Activated CD8-positive, alpha-beta memory T cell treated with anti-CD3 and anti-CD28 coated beads for 1 hour (primary cell): Measurements from ENCODE around the gene GALP.
"Not testable (repeated sequence)": the region's sequence is repeated elsewhere in the genome, so short reads cannot be mapped to it uniquely, and the experiment has no call there.

Source experiments
- DNase-seq, 2 donors: peaks; one replicate each; pipeline ENCODE4 v3.0.0-alpha.2; 2020; ENCODE audit warnings: low read depth in 1 of 2; ENCODE audit errors: extremely low read depth in 1 of 2

The GALP gene

GRCh38 chr19:56147307-56147706, 28.5 kb upstream of the GALP start:
- no peak for DNase-seq

GRCh38 chr19:56148096-56148495, 27.7 kb upstream of the GALP start:
- DNase-seq = no peak

GRCh38 chr19:56148955-56149655, 26.7 kb upstream of the GALP start:
- DNase-seq = not testable (repeated sequence)

- DNase-seq = no peak
Measured at GRCh38 chr19:56149656-56150038, 26.2 kb upstream of the GALP start.

GRCh38 chr19:56150358-56150757, 25.4 kb upstream of the GALP start:
- DNase-seq = no peak

GRCh38 chr19:56152644-56153043, 23.2 kb upstream of the GALP start:
- DNase-seq = no peak

- DNase-seq = no peak
Measured at GRCh38 chr19:56153507-56153906, 22.3 kb upstream of the GALP start.

GRCh38 chr19:56155124-56155687, 20.6 kb upstream of the GALP start:
- no peak for DNase-seq

GRCh38 chr19:56156768-56157167, 19.0 kb upstream of the GALP start:
- no peak for DNase-seq

GRCh38 chr19:56158170-56158757, 17.5 kb upstream of the GALP start:
- no peak for DNase-seq

GRCh38 chr19:56159009-56159559, 16.7 kb upstream of the GALP start:
- DNase-seq = no peak

GRCh38 chr19:56159622-56160271, 16.1 kb upstream of the GALP start:
- no peak for DNase-seq

- no peak for DNase-seq
Measured at GRCh38 chr19:56161534-56161933, 14.3 kb upstream of the GALP start.

- DNase-seq = no peak
Measured at GRCh38 chr19:56162258-56162657, 13.6 kb upstream of the GALP start.

GRCh38 chr19:56163097-56163496, 12.7 kb upstream of the GALP start:
- no peak for DNase-seq

GRCh38 chr19:56167064-56167578, 8.7 kb upstream of the GALP start:
- DNase-seq = no peak

GRCh38 chr19:56170261-56170660, 5.5 kb upstream of the GALP start:
- no peak for DNase-seq

GRCh38 chr19:56174086-56174485, 1.7 kb upstream of the GALP start:
- DNase-seq = no peak

GRCh38 chr19:56174550-56174949, 1.3 kb upstream of the GALP start:
- no peak for DNase-seq

- not testable (repeated sequence) for DNase-seq
Measured at GRCh38 chr19:56176310-56176709, 502 bp downstream of the GALP start.

GRCh38 chr19:56176881-56177280, 1.1 kb downstream of the GALP start:
- no peak for DNase-seq
